ENCODE results near the gene GOLGA3.

GOLGA3 gene

DNA sequence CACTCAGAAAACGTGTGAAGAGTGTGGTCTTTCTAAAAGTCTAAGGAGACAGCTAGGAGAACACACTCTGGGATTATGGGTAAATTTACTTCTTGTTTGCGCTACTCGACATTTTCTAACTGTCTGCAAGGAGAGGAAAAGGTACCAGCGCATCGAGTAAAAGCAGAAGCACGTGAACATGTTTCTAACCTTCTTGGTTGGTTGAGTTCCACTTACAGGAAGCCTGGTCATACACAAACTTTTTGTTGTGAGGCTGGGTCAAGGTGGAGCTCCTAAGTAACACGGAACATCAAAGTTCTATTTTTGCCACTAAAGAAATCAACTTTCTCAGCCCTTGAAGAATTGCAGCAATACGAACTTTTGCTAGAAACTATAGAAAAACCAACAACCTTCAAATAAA, 87.0 kb downstream of the GOLGA3 start:
- DNase-seq, result no peak

DNA sequence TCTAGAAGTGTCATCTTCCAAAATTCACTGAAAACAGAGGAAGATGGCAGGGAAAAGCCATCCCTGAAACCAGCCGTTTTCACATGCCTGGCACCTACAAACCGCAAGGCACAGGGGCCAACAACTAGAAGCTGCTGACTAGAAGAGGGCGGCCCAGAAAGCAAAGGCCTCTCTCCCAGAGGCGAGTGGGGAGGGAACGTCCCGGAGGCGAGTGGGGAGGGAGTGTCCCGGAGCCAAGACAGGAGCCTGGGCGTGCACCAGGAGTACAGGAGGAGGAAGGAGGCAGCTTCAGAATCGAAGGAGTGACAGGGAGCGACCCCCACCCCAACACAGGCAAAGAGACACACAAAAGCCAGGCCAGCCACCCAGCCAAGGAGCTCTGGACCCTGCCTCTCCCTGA, 88.0 kb downstream of the GOLGA3 start:
- DNase-seq, result no peak

DNA sequence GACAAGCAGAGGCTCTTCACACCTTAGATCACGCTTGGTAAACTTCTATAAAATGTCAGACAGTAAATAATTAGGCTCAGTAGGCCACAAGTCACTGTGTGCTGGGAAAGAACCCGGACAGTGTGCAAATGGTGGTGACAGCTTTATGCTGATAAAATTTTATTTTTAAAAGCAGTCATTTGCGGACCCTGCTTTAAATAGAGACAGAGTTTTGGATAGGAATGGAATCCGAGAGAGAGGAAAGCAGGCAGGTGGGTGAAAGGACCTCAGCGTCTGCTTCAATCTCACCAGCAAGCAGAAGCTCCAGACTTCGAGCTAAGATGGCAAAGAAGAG, 88.4 kb downstream of the GOLGA3 start:
- no peak for DNase-seq

DNA sequence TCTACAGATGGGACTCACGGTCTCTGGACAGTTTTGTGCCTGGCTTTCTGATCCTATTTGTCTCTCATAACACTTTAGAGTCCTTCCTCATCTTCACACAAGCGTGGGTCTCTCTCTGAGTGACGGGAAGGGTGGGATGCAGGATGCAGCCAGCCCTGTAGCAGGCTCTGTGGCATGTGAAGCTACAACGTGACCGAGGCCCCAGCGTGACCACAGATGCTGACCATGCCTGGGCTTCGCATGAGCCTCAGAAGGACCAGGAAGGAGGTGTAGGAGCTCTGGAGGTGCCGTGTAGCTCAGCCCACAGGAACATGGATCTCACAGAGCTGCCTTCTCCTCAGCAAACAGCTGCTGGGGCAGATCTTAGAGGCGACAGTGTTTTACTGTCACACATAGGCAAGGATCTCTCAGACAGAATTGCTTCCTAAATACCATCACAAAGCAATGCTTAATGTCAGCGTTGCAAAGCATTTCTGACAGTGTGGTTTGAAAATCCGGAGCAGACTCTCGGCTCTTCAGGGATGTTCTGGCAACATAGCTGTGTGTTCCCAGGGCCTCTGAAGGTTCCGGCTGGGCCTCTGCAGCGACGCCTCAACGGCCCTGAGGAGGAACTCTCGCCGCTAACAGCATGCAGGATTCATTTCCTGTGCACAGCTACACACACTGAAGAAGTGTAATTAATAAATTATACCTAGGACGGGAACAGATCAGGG, 88.9 kb downstream of the GOLGA3 start:
- DNase-seq, result no peak

DNA sequence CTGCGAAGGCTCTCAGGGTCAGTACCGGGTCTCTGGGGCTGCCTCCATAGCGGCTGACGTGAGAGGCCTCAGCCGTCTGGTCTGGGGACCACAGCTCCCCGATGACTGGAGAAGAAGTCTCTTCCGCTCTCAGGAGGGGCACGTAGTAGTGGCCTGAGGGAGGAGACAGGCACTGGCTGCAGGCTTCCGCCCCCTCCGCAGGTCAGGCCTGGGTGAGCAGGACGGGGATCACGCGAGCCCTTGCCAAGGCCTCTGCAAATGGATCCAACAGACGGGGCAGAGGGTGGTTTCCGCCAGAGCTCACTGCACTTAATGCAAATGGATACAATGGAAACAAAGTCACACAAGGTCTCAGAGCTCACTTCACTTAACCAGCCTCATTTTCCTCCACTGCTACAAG, 91.8 kb downstream of the GOLGA3 start:
- DNase-seq, result no peak

DNA sequence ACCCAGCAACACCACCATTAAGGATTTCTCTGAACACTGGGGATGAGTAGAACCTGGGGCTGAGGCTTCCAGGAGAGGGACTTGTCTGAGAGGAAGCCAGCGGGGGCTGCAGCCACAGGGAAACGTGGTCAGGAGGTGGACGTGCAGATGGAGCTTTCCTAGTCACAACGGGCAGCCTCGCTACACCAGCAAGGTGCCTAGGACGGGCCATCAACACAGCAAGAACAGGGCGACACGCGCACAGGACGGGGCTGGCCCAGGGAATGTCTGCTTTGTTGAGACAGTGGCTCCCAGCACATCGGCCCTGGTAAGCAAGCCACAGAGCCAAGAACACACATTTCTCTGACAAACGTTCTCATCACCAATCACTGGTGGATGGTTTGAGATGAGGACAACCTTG, 92.3 kb downstream of the GOLGA3 start:
- no peak for DNase-seq

DNA sequence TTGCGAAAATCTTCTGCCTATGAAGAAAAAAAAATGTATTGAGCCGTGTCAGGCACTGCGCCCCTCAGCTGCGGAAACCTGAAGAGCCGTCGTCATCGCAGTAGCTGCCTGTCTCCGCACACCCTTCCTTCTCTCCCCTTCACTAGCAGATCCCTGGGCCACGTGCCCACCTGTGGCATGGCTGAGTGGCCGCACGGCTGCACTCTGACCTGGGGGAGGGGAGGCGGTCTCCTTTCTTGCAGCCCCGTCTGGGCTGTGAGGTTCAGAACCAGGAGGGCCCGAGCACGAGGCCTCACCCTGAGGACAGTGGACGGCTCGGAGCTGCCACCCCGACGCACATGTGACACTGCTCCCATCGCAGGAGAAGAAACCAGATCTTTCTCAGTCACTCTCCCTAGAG, 93.2 kb downstream of the GOLGA3 start:
- no peak for DNase-seq

DNA sequence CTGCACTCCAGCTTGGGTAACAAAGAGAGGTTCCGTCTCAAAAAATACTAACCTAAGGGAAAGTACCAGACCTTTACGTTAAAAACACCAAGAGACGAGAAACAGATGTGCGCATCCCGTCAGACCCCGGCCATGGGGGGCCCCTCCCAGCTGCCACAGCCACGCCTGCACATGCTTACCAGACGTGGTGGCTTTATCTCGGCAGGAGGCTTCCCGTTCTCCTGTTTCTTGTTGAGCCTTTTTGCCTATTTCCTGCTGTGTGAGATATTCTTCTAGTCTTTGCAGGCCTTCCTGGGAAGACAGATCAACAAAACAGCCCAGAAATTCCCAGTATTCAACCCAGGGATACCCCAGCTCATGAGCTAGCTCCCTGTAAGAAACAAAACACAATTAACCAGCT, 94.5 kb downstream of the GOLGA3 start:
- DNase-seq, result no peak

DNA sequence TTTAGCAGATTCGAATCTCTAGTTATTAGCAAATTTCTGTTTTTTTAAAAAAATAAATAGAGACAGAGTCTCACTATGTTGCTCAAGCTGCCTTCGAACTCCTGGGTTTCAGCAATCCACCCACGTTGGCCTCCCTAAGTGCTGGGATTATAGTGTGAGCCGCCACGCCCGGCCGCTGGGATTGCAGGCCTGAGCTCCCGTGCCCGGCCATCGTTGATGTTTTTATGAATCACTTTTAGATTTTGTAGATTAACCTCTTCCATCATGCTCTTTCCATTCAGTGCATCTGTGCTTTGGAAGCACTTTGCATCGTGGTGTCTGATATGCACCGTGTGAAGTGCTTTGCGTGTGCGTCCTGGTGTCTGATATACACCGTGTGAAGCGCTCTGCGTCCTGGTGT, 97.1 kb downstream of the GOLGA3 start:
- no peak for DNase-seq

DNA sequence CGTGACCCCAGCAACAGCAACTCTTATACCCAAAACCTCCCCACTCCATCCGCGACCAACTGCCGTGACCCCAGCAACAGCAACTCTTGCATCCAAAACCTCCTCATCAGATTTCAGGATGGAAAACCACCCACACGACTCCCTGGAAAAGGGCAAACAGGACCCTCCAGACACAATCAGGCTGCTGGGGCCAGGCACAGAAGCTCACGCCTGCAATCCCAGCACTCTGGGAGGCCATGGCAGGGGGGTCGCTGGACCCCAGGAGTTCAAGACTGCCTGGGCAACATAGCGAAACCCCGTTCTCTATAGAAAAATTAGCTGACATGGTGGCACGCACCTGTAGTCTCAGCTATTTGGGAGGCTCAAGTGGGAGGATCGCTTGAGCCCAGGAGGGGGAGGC, 98.3 kb downstream of the GOLGA3 start:
- DNase-seq, result no peak

DNA sequence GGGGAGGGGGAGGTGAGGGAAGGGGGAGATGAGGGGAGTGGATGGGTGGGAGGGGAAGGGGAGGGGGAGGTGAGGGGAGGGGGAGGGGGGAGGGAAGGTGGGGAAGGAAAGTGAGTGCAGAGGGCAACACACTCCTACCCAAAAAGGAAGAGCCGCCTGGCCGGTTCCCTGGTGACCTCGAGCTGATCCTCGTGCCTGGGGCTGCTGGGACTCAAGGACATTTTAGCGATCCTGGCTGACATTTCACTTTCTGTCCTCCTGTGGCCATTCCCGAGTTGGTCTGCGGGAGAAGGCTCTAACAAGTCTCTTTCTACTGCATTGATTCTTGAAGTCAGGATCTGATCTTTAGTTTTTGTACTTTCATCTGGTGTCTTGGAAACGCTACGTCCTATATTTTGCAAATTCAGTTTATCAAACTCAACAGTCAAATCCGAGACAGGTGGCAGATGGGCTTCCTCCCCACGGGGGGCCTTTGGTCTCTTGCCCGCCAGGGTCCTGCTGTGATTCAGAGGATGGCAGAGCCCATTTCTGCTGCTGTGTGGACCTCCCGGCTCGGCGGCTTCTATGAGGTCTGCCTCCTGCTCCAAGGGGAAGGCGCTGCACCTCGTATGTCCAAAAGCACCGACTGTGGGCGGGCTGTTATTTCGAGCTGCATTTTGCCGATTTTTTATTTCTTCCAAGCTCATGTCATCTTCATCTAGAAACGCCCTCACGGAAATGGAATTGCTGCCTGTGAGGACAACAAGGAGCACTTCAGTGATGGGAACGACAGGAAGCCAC, 98.9 kb downstream of the GOLGA3 start:
- DNase-seq, result no peak

DNA sequence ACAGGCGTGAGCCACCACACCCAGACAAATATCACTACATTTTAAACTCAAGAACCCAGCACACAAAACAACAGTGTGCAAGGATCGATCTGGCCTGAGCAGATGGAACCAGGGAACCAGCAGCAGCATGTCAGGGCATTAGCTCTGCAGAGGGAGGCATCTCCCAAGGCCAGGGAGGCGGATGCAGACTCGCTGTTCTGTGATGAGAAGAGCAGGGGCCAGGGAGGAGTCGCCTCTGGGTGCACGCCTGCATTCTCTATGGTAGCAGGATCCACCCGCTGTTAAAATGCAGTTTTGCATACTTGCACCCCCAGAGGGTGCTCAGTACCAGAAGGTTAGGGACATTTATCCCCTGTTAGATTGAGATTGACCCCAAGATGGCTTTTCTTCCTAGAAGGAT, 100.2 kb downstream of the GOLGA3 start:
- DNase-seq, result no peak

DNA sequence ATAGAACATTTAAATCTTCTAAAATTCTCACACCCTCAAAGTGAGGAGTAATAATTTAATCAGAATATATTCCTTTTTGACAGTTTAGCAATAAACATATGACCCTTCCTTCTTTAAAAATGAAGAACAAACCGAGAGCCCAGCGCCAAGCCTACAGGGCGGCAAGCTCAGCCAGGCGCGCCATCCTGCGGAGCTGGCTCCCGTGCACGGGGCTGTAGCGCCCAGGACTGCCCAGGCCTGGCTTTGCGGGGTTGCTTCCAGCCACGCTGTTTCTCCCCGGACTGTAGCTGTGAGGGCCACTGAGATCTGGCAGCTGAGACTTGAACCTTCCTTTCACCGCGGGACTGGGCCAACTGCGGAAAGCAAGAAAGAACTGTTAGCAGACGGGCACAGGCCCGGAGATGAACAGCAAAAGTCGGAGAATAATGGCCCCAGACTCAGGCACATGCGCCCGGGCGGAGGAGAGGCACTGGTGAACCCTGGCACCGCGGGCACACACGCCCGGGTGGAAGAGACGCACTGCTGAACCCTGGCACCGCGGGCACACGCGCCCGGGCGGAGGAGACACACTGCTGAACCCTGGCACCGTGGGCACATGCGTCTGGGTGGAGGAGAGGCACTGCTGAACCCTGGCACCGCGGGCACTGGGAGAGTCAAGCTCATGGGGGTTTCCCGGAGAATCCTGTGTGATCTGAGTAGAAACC, 101.4 kb downstream of the GOLGA3 start:
- DNase-seq, result no peak

DNA sequence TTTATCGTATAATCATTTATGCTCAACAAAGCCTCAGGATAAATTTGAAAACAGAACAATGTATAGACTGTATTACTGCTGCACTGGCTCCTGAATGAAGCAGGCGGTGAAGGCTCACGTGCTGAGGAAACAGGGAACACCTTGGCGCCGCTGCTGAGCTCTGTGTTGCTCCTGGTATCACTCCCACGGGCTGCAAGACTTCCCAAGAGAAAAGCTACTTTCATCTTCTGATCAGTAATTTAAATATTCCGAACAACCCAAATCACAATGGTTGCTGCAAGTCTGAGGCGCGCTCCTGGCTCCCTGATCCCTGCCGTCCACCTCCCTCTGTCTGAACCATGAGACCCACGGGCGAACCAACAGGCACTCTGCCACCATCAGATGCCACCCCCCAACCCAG, 102.3 kb downstream of the GOLGA3 start:
- no peak for DNase-seq

DNA sequence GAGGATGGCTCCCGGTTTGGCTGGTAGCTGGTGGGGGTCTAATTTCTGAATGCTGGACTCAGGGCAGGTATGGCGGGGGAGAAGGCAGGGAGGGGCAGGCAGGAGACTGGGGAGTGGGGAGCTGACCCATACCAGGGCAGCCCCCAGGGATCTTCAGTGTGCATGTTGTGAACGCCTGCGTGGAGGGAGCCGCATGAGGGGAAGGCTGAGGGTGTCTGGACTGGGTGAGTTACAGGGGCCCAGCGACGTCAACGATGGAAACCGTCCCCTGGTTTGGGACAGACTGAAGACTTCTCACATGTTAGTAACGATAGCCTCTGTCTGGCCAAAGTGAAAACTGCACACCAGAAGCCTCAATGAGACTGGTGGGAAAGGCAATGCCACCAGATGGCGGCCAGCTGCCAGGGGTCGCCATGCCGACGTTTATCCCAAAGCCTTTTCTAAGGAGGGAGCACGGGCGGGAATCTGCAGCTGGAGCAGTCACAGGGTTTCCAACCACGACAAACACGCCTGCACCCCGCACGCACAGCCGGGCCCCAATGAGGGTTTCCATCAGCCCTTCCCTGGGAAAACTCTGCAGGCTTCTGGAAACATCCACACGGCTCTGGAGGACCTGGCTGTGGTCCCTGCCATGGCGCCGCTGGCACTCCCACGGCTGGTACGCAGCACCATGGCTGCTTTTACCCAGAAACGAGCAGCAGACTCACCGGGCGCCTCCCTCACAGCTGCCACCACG, 104.0 kb downstream of the GOLGA3 start:
- no peak for DNase-seq

DNA sequence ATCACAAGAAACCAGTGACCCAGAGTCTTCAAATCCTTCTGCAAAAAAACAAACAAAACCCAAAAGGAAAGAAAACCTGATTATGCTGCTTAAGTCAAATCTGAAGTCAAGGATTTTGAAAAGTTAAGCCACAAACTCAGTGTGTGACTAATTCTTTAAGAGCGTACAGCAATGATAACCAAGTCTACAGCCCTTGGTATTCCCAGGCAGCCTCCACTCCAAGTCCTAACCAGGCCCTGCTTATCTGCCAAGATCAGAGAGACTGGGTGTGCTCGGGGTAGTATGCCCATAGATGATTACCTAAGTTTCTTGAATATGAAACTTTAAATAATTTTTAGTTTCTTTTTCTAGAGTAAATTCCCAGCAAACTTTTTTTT, 104.9 kb downstream of the GOLGA3 start:
- no peak for DNase-seq

DNA sequence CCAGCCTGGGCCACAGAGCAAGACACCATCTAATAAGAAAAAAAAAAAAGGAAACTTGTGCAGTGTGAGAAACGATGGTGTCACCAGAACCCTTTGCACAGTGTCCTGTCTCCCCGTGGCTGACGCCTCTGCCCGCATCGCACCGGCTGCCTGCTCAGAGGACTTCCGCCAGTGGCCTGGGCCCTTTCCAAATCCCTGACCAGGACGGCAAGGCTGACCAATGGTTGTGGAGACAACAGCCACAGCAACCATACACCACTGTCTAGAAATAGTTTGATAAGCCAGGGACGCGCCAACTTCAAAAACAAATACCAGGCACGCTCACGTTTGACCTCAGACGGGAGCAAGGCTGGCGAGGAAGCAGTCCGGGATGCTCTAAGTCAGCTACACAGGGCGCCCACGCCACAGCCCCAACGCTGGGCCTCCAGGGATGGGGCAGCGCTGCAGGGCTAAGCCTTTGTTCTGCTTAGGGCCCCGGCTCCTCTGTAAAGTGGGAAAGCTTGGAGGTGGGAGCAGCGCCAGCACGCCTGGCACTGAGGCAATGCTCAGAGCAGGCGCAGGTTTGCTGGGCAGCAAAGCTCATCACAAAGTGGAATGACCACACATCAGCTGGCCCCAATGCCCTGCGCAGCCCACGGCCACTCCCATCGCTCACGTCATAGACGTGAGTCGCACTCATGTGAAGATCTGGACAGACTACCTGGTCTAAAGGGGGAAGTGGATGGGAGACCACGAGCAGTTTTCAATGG, 105.5 kb downstream of the GOLGA3 start:
- DNase-seq, result no peak

DNA sequence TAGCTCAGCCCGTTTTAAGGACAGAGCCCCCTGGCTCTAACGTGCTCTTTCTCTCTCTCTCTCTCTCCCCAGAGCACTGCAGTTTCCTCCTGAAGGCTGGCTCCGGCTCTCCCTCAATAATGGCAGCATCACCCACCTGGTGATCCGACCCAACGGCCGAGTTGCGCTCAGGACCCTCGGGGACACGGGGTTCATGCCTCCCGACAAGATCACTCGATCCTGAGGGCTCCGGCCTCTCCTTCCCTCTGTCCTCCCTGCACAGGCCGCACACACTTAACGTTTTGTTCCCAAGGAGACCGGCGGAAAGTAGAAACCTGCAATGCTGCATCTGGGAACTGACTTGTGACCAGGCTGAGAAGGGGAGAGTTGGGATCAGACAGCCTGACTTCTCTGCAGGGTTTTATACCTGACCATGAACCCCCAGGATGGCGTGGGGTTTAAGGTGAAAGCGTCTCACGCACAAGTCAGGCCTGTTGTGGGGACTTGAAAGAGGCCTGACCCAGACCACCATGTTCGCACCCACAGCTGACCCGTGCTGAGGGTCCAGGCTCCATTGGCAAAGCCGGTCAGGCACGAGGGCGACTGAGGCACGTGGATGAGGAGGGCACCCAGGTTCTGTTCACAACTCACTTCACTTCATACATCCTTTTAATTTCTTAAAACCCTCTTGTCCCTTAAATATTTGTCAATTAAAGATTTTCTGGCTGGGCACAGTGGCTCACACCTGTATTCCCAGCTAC, 107.9 kb downstream of the GOLGA3 start:
- no peak for DNase-seq

DNA sequence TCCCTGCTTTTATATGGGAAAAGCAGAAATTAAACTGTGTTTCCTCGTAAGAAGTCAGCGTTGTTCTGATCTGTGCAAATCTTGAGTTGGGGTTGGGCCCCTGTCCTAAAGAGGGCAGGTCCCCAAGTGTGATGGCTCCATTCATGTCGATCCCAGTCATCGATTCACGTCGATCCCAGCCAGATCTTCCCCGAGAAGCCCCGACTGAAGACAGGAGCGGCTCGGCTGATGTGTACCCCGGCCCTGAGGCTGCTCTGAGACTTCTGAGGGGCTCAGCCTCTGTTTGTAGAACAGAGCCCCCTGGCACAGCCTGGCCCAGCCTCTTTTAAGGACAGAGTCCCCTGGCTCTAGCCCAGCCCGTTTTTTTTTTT, 108.7 kb downstream of the GOLGA3 start:
- no peak for DNase-seq

DNA sequence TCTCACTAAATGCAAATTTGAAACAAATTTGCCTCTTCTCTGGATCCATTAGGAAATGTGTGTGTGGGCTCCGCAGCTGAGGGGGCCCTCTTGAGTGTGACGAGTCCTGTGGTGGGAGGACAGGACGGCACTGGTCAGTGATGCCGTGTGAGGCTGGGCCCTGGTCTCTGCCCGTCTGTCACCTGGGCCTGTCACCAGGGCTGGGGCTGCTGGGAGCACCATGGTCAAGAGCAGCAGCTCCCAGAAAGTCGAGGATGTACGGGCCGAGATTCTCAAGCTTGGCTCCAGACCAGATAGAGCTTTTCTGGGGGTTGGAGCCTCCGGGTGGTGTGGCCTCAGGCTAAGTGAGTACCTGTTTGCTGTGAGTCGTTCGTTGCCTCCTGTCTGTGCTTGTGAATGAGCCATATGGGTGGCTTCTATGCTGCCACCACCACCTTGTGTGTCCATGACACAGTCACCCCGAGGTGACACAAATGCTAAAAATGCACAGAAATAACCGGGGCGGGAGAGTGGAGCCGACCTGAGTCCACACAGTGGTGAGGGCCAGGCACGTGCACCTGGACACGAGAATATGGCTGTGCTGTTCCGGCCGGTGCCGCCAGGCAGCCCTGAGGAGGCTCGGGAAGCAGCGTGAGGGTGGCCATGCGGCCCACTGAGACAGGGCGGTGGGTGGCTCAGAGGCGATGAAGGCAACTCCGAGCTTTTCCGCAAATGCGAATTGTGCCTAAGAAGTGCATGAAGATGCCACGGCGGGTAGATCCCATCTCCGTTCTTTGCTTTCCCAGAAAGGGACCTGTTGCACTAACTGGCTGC, 109.3 kb downstream of the GOLGA3 start:
- no peak for DNase-seq
